A549 (cell line): Measurements from ENCODE around the gene PHTF1. TPM values are rescaled to one million over a fixed set of nuclear protein-coding genes. Genes with fewer than 3 reads are reported as not detected.

Experiments
- ATAC-seq, 2 experiments: fragments of 200-7000 bp in 1 of 2; fragments of >200 bp in 1 of 2; cut with Nextera tagmentation in 1 of 2; cut with Tn5 transposase in 1 of 2; 3 replicates each; pipeline versions ENCODE4 v1.8.0 to v1.9.1; 2018 to 2020; ENCODE audit warnings: mild to moderate bottlenecking in 1 of 2, moderate library complexity in 1 of 2
- CTCF ChIA-PET: fragments of 300-600 bp; sonication (Branson Sonifier 250); formaldehyde crosslinking; extraction: SDS; loops from one replicate; lab custom pipeline; 2021; ENCODE audit warnings: antibody characterized with exemption, inconsistent platforms; lab: Yijun Ruan, JAX
- POLR2A ChIA-PET: fragments of 350-600 bp; formaldehyde crosslinking; extraction: SDS; loops from one replicate; lab custom pipeline; 2021; ENCODE audit warnings: antibody characterized with exemption, inconsistent platforms; lab: Yijun Ruan, JAX
- DNase-seq, 2 experiments: peaks; one replicate each; pipeline versions ENCODE4 v3.0.0 to v3.0.0-alpha.2; 2011 to 2016; ENCODE audit warnings: low read depth in 1 of 2, low spot score in 1 of 2
- FAIRE-seq: peaks from 2 replicates; lab custom pipeline; 2011; peaks lifted over from hg19 to GRCh38; lab: Jason Lieb, UNC
- H3K27ac ChIP-seq, 2 experiments: fragments of >200 bp; sonication (Bioruptor Twin); formaldehyde crosslinking; 3 replicates each; pipeline ENCODE4 v1.5.1; 2016 to 2017
- H3K4me1 ChIP-seq: fragments of >200 bp; sonication (Bioruptor Twin); formaldehyde crosslinking; 3 replicates; pipeline ENCODE4 v1.6.1; 2016
- H3K4me2 ChIP-seq: fragments of >200 bp; sonication (Bioruptor Twin); formaldehyde crosslinking; 3 replicates; pipeline ENCODE4 v1.6.1; 2016
- H3K4me3 ChIP-seq: fragments of >200 bp; sonication (Bioruptor Twin); formaldehyde crosslinking; 3 replicates; pipeline ENCODE4 v1.5.1; 2016
- H3K9me3 ChIP-seq: fragments of >200 bp; sonication (Bioruptor Twin); formaldehyde crosslinking; 3 replicates; pipeline ENCODE4 v1.6.1; 2016
- ESRRA ChIP-seq: fragments of 150-350 bp; IDR thresholded peaks from 2 replicates; pipeline ENCODE4 v1.6.1; 2014; ENCODE audit warnings: mild to moderate bottlenecking, low read length, borderline replicate concordance
- GATA3 ChIP-seq: IDR thresholded peaks from 2 replicates; pipeline ENCODE4 v1.6.1; 2012; ENCODE audit warnings: borderline replicate concordance
- HDAC2 ChIP-seq: fragments of 200-600 bp; sonication (generic); IDR thresholded peaks from 2 replicates; pipeline ENCODE4 v1.6.1; 2016
- KDM1A ChIP-seq: fragments of 200-600 bp; sonication (generic); IDR thresholded peaks from 2 replicates; pipeline ENCODE4 v1.6.1; 2016; ENCODE audit warnings: low read depth, mild to moderate bottlenecking
- PHF8 ChIP-seq: fragments of 200-600 bp; sonication (generic); IDR thresholded peaks from 2 replicates; pipeline ENCODE4 v1.6.1; 2016; ENCODE audit warnings: low read depth, mild to moderate bottlenecking, antibody characterized with exemption, moderate library complexity, borderline replicate concordance
- POLR2A ChIP-seq: IDR thresholded peaks from 2 replicates; pipeline ENCODE4 v1.6.1; 2012; ENCODE audit warnings: mild to moderate bottlenecking, low read length
- RAD21 ChIP-seq, 2 experiments: fragments of >200 bp in 1 of 2; sonication (Bioruptor Twin) in 1 of 2; formaldehyde crosslinking in 1 of 2; IDR thresholded peaks in 1 of 2; conservative IDR thresholded peaks in 1 of 2; 2 replicates in 1 of 2; 3 replicates in 1 of 2; pipeline ENCODE4 v1.6.1; 2012 to 2018; ENCODE audit warnings: inconsistent platforms in 1 of 2
- RFX5 ChIP-seq: fragments of 450-650 bp; IDR thresholded peaks from 2 replicates; pipeline ENCODE4 v1.7.1; 2014; ENCODE audit warnings: antibody characterized with exemption, mild to moderate bottlenecking, moderate library complexity
- WGBS: methylation state at CpG from one replicate; pipeline ENCODE4 v1.1.6; 2017; ENCODE audit errors: missing lambda C conversion rate; 5-methylcytosine and 5-hydroxymethylcytosine counted together
- polyA plus RNA-seq, 4 experiments: library from polyadenylated mRNA; depleted of rRNA in 3 of 4; stranded (reverse); fragments of >200 nt; fragmentation: RNase III in 1 of 4; extraction: RNeasy Plus Mini Kit Qiagen cat#74134 plus additional on column Dnase treatment in 1 of 4; gene quantifications; 2 replicates in 3 of 4; 3 replicates in 1 of 4; pipeline ENCODE4 v1.2.3, GENCODE V29; 2011 to 2017
- TF ChIP-seq, protein P1 (sequence below): IDR thresholded peaks from 2 replicates; pipeline ENCODE4 v1.6.1; 2012; ENCODE audit warnings: low read depth, borderline replicate concordance
- TF ChIP-seq, protein P2 (sequence below): fragments of >200 bp; sonication (Bioruptor Twin); formaldehyde crosslinking; IDR thresholded peaks from 3 replicates; pipeline ENCODE4 v1.5.1; 2016
- TF ChIP-seq, protein P3 (sequence below): fragments of 250-450 bp; sonication (Bioruptor Pico); IDR thresholded peaks from 2 replicates; pipeline ENCODE4 v1.5.0; 2020; ENCODE audit warnings: low read depth, mild to moderate bottlenecking, moderate library complexity
- TF ChIP-seq, protein P4 (sequence below): fragments of >200 bp; sonication (Bioruptor Twin); formaldehyde crosslinking; IDR thresholded peaks from 3 replicates; pipeline ENCODE4 v1.6.1; 2016

Gene PHTF1
- polyA plus RNA-seq, 2 of the 4 experiments (the other 2 are of a cell fraction), result 17.0 to 17.1 TPM

DNA sequence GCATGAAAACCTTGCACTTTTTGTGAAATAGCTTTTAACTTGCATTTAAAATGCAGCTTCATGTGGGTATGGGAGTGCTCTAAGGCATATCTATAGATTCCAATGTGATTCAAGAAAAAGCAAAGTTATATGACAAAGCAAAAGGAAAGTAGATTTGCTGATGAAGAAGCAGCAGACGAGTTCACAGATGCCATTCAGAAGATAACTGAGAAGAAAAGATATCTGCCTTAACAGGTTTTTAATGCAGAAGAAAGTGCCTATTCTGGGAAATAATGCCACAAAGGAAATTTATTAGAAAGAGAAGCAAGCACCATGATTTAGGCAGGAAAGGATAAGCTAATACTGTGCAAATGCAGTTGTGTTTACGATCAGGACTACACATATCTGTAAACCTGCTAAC is 68.1 kb downstream of the PHTF1 start:
- ChIA-PET CTCF (no interaction called here), POLR2A (no interaction called here)
- WGBS, result 89% methylated on average over 2 of the region's 2 CpGs
- FAIRE-seq, result no peak
- no peak for ATAC-seq
- Histone ChIP-seq H3K9me3 (peaks cover 17% of the 10 kb centered on the region; the same call in 2 of the 3 replicates), H3K4me2 (no peak overlapping the region), H3K4me3 (no peak overlapping the region), H3K4me1 (no peaks in the 10 kb centered on the region), H3K27ac (no peak overlapping the region)
- DNase-seq, result no peak
- TF ChIP-seq GATA3 (no peak), RFX5 (no peak), PHF8 (no peak)

DNA sequence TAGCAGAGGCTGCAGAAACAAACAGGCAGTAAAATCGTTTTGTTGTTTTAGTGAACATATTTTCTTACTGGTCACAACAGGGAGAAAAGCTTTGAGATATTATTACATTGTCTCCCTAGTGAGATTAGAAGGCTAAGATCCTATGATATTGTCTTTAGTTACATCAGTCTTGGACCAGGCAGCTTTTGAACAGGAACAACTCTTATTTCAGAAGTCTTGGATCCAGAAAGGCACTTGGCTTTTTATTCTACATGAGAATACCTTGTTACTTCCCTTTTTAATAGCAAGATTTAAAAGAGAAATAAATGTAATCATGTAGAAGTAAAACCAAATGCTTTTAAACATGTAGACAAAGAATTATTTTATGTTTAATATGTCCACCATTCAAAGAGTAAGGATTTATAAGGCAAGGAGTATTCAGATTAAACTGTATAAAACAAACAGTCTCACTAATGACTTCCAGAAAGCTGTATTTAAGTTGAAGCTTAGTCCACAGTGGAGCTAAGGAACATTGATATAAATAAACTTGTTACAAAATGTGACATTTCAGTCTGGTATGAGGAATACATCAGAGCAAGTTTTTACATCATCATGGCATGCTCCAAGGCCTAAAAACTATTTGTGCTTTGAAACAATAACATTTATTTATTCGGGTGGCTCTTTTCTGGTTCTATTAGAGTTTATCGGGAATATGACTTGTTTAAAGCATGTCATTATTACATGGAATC is 72.2 kb downstream of the PHTF1 start:
- TF ChIP-seq RAD21 (conservative IDR thresholded peaks at IDR 0.05 in 1 of 2, IDR thresholded peaks at IDR 0.05 in 1 of 2), result no peak
- 81% methylated on average over 3 of the region's 3 CpGs for WGBS

DNA sequence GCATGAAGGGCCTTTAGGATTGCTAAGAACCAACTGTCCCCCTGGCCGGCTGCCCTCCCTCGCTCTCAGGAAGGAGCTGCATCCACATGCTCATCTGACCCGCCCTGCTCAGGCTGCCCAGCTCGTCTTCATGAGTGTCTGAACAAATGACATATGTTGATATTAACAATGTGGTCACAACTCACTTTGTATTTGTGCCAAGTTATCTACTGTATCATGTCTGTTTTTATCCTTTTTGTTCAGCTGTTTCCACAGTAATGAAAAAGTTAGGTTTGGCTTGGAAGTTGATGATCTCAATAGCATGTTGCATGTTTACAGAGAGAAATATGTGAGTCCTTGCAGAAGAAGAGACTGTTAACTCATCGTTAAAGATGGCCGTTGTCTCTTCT is 75.1 kb downstream of the PHTF1 start:
- POLR2A ChIA-PET, result no interaction called here
- CTCF ChIA-PET, result interaction anchor here (0.9 to 1.1 kb wide), 3 partner anchors 543 to 612 kb away, joined by 3 to 5 read pairs (median 3); partner anchors contain the start of gene LRIG2

More for the DNA sequence above, 72.2 kb downstream of the PHTF1 start:
- POLR2A ChIA-PET, result interaction anchor here (0.6 kb wide), 1 partner anchor 262 kb away, joined by 3 read pairs; no protein-coding TSS in a partner anchor
- CTCF ChIA-PET, result interaction anchor here (0.9 to 1.4 kb wide), 2 partner anchors 11 to 546 kb away, joined by 4 to 5 read pairs; no protein-coding TSS in a partner anchor
- ATAC-seq (no peak), DNase-seq (no peak), FAIRE-seq (no peak)
- Histone ChIP-seq H3K9me3 (no peaks in the 10 kb centered on the region), H3K4me1 (no peaks in the 10 kb centered on the region), H3K4me2 (no peak overlapping the region), H3K27ac (no peak overlapping the region), H3K4me3 (no peak overlapping the region)

More for the DNA sequence above, 75.1 kb downstream of the PHTF1 start:
- Histone ChIP-seq H3K27ac (no peak overlapping the region), H3K9me3 (no peaks in the 10 kb centered on the region), H3K4me3 (no peak overlapping the region), H3K4me1 (no peaks in the 10 kb centered on the region), H3K4me2 (no peak overlapping the region)
- TF ChIP-seq, protein P1, sequence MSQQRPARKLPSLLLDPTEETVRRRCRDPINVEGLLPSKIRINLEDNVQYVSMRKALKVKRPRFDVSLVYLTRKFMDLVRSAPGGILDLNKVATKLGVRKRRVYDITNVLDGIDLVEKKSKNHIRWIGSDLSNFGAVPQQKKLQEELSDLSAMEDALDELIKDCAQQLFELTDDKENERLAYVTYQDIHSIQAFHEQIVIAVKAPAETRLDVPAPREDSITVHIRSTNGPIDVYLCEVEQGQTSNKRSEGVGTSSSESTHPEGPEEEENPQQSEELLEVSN, result no peak
- TF ChIP-seq, protein P2, sequence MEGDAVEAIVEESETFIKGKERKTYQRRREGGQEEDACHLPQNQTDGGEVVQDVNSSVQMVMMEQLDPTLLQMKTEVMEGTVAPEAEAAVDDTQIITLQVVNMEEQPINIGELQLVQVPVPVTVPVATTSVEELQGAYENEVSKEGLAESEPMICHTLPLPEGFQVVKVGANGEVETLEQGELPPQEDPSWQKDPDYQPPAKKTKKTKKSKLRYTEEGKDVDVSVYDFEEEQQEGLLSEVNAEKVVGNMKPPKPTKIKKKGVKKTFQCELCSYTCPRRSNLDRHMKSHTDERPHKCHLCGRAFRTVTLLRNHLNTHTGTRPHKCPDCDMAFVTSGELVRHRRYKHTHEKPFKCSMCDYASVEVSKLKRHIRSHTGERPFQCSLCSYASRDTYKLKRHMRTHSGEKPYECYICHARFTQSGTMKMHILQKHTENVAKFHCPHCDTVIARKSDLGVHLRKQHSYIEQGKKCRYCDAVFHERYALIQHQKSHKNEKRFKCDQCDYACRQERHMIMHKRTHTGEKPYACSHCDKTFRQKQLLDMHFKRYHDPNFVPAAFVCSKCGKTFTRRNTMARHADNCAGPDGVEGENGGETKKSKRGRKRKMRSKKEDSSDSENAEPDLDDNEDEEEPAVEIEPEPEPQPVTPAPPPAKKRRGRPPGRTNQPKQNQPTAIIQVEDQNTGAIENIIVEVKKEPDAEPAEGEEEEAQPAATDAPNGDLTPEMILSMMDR, result no peak
- no peak for TF ChIP-seq KDM1A
- TF ChIP-seq, protein P3, sequence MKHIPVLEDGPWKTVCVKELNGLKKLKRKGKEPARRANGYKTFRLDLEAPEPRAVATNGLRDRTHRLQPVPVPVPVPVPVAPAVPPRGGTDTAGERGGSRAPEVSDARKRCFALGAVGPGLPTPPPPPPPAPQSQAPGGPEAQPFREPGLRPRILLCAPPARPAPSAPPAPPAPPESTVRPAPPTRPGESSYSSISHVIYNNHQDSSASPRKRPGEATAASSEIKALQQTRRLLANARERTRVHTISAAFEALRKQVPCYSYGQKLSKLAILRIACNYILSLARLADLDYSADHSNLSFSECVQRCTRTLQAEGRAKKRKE (CRISPR knock-in tag), result no peak
- no peak for TF ChIP-seq HDAC2
- TF ChIP-seq PHF8, result no peak
- no peak for TF ChIP-seq POLR2A
- TF ChIP-seq, protein P4, sequence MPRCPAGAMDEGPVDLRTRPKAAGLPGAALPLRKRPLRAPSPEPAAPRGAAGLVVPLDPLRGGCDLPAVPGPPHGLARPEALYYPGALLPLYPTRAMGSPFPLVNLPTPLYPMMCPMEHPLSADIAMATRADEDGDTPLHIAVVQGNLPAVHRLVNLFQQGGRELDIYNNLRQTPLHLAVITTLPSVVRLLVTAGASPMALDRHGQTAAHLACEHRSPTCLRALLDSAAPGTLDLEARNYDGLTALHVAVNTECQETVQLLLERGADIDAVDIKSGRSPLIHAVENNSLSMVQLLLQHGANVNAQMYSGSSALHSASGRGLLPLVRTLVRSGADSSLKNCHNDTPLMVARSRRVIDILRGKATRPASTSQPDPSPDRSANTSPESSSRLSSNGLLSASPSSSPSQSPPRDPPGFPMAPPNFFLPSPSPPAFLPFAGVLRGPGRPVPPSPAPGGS, result no peak
- no peak for TF ChIP-seq ESRRA
- 89% methylated on average over 6 of the region's 6 CpGs for WGBS
- no peak for ATAC-seq
- FAIRE-seq, result no peak
- no peak for DNase-seq
